ENCODE results near the gene GEMIN4. TPM values are rescaled to one million over a fixed set of nuclear protein-coding genes. Genes with fewer than 3 reads are reported as not detected.

Gene GEMIN4
- total RNA-seq, 1 donor from 2014 or later = 22.3 TPM

- intact Hi-C loops (cut with DNase I) = no loop called here
- Histone ChIP-seq H3K27me3 (no peaks in the 10 kb centered on the region), H3K4me1 (peaks cover 48% of the 10 kb centered on the region), H3K9me3 (no peaks in the 10 kb centered on the region), H3K27ac (peak overlapping the region; percentile 87), H3K36me3 (no peaks in the 10 kb centered on the region), H3K4me3 (peak overlapping the region; percentile 66 to 80)
- DNase-seq (ENCODE audit: extremely low spot score in 2 of 2) = no peak
- TF ChIP-seq POLR2AphosphoS5 (IDR thresholded peaks at IDR 0.05; ENCODE audit: insufficient read depth in 1 of 2, low read depth in 1 of 2) = peak in 1 of 2 donors; percentile 50
- TF ChIP-seq, protein P1, sequence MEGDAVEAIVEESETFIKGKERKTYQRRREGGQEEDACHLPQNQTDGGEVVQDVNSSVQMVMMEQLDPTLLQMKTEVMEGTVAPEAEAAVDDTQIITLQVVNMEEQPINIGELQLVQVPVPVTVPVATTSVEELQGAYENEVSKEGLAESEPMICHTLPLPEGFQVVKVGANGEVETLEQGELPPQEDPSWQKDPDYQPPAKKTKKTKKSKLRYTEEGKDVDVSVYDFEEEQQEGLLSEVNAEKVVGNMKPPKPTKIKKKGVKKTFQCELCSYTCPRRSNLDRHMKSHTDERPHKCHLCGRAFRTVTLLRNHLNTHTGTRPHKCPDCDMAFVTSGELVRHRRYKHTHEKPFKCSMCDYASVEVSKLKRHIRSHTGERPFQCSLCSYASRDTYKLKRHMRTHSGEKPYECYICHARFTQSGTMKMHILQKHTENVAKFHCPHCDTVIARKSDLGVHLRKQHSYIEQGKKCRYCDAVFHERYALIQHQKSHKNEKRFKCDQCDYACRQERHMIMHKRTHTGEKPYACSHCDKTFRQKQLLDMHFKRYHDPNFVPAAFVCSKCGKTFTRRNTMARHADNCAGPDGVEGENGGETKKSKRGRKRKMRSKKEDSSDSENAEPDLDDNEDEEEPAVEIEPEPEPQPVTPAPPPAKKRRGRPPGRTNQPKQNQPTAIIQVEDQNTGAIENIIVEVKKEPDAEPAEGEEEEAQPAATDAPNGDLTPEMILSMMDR (IDR thresholded peaks at IDR 0.05) = no peak
These were observed 19.0 kb downstream of the GEMIN4 start for GRCh38 chr17:732902-733720.

- Histone ChIP-seq H3K27me3 (no peaks in the 10 kb centered on the region), H3K9me3 (no peaks in the 10 kb centered on the region), H3K4me1 (peaks cover 48% of the 10 kb centered on the region), H3K27ac (peak within 1 kb of the TSS; percentile 87), H3K36me3 (no peaks in the 10 kb centered on the region), H3K4me3 (peak within 1 kb of the TSS; percentile 66 to 80)
- intact Hi-C loops (cut with DNase I) = no loop called here
- TF ChIP-seq, protein P1 (IDR thresholded peaks at IDR 0.05) = no peak
- TF ChIP-seq POLR2A (IDR thresholded peaks at IDR 0.05) = peak in 1 of 2 donors; percentile 8
- peak in 1 of 2 donors; percentile 56 for TF ChIP-seq POLR2AphosphoS5 (IDR thresholded peaks at IDR 0.05; ENCODE audit: insufficient read depth in 1 of 2, low read depth in 1 of 2)
- DNase-seq (ENCODE audit: extremely low spot score in 2 of 2) = no peak
These were observed 19.8 kb downstream of the GEMIN4 start, which contains the start of gene TLCD3A for GRCh38 chr17:732067-732901. Gene TLCD3A, plus strand, starts transcription at chr17:732596. Its CDS starts 52 bp downstream, at chr17:732648.

- H3K4me1 ChIP-seq = peaks cover 48% of the 10 kb centered on the region
- DNase-seq (ENCODE audit: extremely low spot score in 2 of 2) = no peak
- H3K27ac ChIP-seq = peak overlapping the region; percentile 87
- H3K9me3 ChIP-seq = no peaks in the 10 kb centered on the region
- H3K36me3 ChIP-seq = no peaks in the 10 kb centered on the region
- intact Hi-C loops (cut with DNase I) = no loop called here
- TF ChIP-seq POLR2A (IDR thresholded peaks at IDR 0.05) (no peak), POLR2AphosphoS5 (IDR thresholded peaks at IDR 0.05; ENCODE audit: insufficient read depth in 1 of 2, low read depth in 1 of 2) (no peak)
- TF ChIP-seq, protein P1 (IDR thresholded peaks at IDR 0.05) = no peak
- H3K27me3 ChIP-seq = no peaks in the 10 kb centered on the region
- H3K4me3 ChIP-seq = peak overlapping the region; percentile 66 to 80
These were observed 20.4 kb downstream of the GEMIN4 start for GRCh38 chr17:731644-732066.

- peak overlapping the region; percentile 87 for H3K27ac ChIP-seq
- no peak for DNase-seq (ENCODE audit: extremely low spot score in 2 of 2)
- intact Hi-C loops (cut with DNase I) = no loop called here
- no peaks in the 10 kb centered on the region for H3K36me3 ChIP-seq
- TF ChIP-seq, protein P1 (IDR thresholded peaks at IDR 0.05) = no peak
- TF ChIP-seq POLR2AphosphoS5 (IDR thresholded peaks at IDR 0.05; ENCODE audit: insufficient read depth in 1 of 2, low read depth in 1 of 2) = peak in 1 of 2 donors; percentile 68
- H3K27me3 ChIP-seq = no peaks in the 10 kb centered on the region
- no peak overlapping the region for H3K4me3 ChIP-seq
- no peaks in the 10 kb centered on the region for H3K9me3 ChIP-seq
- peaks cover 40% of the 10 kb centered on the region for H3K4me1 ChIP-seq
These were observed 23.2 kb downstream of the GEMIN4 start for GRCh38 chr17:728911-729310.

Data from vagina (tissue), 2 donors.